Glomerular endothelial cell (primary cell): ENCODE data around the gene TYR. TPM values are rescaled to one million over a fixed set of nuclear protein-coding genes. Genes with fewer than 3 reads are reported as not detected.
"Not testable (repeated sequence)": the region's sequence is repeated elsewhere in the genome, so short reads cannot be mapped to it uniquely, and the experiment has no call there.

ENCODE experiments used
- DNase-seq: peaks from one replicate; pipeline ENCODE4 v3.0.0-alpha.2; 2011; ENCODE audit warnings: low read depth, low spot score; ENCODE audit errors: extremely low read depth
- total RNA-seq: library from RNA; depleted of rRNA; stranded (reverse); fragments of >200 nt; gene quantifications from 2 replicates; pipeline ENCODE4 v1.2.3, GENCODE V29; 2015

Gene TYR
- total RNA-seq: not detected in 2 replicates

DNA sequence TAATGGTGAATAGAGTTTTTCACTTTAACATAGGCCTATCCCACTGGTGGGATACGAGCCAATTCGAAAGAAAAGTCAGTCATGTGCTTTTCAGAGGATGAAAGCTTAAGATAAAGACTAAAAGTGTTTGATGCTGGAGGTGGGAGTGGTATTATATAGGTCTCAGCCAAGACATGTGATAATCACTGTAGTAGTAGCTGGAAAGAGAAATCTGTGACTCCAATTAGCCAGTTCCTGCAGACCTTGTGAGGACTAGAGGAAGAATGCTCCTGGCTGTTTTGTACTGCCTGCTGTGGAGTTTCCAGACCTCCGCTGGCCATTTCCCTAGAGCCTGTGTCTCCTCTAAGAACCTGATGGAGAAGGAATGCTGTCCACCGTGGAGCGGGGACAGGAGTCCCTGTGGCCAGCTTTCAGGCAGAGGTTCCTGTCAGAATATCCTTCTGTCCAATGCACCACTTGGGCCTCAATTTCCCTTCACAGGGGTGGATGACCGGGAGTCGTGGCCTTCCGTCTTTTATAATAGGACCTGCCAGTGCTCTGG is at the start of gene TYR:
TYR (plus strand) TSS at position 185 of the 541 bp plus-strand sequence; CDS start at position 264, 79 bp downstream.
- DNase-seq: no peak

DNA sequence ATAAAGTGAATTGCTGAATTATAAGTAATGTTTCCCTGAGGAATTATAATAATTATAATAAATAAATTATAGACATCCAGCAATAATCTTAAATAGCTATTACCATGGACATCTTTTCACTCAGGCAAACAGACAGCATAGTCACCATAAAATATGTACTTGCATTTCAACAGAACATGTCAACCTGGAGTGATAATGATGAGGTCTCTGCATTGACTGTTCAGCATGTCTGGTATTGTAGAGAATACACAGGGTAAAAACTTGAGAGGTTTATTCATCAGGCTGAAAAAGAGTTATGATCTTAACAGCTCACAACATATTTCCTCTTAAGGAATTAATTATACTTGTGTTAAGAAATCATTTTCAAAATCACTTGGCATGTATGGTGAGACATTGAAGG is 41.1 kb upstream of the TYR start:
- DNase-seq: no peak

GRCh38 chr11:89147229-89147628 is 30.4 kb upstream of the TYR start:
- no peak for DNase-seq

GRCh38 chr11:89159974-89160373 is 17.7 kb upstream of the TYR start:
- no peak for DNase-seq

GRCh38 chr11:89161949-89162348 is 15.7 kb upstream of the TYR start:
- DNase-seq: no peak

- peak; percentile 25 for DNase-seq
Observed at GRCh38 chr11:89163686-89164085, 14.0 kb upstream of the TYR start.

- no peak for DNase-seq
Observed at GRCh38 chr11:89168396-89168795, 9.3 kb upstream of the TYR start.

DNA sequence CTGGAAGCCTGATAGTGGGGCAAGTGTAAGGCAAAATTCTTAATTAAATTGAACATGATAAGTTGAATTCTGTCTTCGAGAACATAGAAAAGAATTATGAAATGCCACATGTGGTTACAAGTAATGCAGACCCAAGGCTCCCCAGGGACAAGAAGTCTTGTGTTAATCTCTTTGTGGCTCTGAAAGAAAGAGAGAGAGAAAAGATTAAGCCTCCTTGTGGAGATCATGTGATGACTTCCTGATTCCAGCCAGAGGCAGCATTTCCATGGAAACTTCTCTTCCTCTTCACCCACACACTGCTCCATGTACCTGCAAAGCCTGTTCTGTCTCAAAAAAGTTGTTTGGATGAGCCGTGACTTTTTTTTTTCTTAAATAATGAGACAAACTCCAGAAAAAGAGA is 1.9 kb upstream of the TYR start:
- DNase-seq: no peak

GRCh38 chr11:89176938-89177337 is 737 bp upstream of the TYR start:
- no peak for DNase-seq

DNA sequence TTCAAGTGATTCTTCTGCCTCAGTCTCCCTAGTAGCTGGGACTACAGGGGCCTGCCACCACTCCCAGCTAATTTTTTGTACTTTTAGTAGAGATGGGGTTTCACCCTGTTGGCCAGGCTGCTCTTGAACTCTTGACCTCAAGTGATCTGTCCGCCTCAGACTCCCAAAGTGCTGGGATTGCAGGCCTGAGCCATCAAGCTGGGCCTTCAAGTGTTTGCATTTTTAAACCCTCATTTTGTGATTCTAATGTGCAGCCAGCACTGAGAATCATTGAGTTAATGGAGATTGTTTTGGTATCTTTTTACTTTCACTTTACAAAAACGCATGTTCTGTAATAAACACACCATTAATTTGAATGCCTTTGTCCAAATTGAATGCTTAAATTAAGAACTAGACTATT is 3.4 kb downstream of the TYR start:
- no peak for DNase-seq

GRCh38 chr11:89182773-89183518 is 5.3 kb downstream of the TYR start:
- DNase-seq: no peak

DNA sequence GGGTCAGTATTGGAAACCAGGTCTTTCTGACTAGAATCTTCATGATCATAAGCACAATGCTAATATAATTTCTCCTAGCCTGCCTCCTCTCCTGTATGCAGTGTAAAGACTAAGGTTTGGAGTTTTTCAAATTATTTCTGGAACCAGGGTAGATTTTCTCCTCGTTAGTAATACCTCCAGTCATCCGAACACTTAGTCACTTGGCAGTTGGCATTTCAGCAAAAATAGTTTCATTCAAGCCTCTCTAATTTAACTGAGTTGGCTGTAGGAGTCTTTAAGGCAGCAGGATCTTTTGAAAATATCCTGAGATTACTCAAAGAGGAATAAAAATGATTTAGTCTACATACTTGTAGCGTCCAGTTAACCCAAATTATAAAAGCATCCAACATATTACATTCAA is 6.3 kb downstream of the TYR start:
- DNase-seq: no peak

DNA sequence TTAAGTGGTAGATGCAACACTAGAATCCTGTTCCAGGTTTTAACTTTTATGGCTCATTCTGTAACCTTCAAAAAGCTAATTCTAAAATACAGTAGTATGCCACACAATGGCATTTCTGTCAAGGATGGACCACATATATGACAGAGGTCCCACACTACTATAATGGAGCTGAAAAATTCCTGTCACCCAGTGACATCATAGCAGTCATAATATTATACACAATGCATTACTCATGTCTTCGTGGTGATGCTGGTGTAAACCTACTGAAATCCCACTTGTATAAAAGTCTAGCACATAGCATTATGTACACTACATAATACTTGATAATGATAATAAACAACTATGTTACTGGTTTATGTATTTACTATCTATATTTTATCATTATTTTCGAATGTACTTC is 12.1 kb downstream of the TYR start:
- DNase-seq: no peak

GRCh38 chr11:89201138-89201537 is 23.5 kb downstream of the TYR start:
- no peak for DNase-seq

- no peak for DNase-seq
Observed at GRCh38 chr11:89203814-89204213, 26.1 kb downstream of the TYR start.

DNA sequence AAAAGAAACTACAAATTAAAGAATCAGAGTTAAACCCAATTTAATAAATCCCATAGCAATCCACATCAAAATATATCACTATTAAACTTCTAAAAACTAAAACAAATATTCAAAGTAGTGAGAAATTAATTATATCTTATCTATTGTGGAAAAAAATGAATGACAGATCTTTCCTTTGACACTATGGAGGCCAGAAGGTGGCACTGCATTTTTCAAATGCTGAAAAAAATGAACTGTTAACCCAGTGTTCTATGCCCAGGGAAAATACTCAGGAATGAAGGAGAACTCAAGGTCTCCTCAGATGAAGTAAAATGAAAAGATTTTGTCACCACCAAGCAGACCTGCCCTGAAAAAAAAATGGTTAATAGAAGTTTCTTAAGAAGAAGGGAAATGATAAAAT is 27.7 kb downstream of the TYR start:
- no peak for DNase-seq

DNA sequence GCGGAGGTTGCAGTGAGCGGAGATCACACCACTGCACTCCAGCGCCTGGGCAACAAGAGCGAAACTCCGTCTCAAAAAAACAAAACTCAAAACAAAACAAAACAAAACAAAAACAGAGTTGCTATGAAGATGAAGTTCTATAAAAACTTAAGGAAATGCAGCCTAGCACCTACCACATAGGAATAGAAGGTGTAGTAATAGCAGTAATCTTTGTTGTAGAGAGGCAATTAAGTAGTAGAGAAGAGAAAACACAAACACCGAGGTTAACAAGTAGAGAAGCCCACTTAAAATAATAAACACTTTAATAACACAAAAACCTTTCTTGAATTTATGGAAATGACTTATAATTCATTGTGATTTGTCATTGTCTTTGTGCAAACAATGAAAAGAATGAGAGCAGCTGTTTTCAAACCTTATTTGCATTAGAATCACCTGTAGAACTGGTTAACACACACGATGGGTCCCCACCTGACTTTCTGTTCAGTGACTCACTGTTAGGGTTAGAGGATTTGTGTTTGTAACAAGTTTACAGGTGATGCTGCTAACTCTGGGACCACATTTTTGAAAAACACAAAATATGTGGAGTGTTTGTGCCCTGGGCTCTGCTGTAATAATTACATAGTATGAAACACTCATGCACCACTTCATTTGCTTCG is 43.1 kb downstream of the TYR start:
- no peak for DNase-seq

DNA sequence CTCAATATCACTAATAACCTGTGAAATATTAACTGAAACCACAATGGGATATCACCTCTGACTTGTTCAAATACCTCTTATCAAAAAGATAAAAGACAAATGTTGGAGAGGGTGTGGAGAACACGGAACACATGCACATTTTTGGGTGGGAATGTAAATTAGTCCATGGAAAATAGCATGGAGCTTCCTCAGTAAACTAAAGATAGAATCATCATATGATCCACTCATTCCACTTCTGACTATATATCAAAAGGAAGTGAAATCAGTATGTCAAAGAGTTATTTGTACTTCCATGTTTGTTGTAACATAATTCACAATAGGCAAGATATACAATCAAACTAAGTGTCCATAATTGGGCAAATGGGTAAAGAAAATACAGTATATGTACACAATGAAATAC is 57.4 kb downstream of the TYR start:
- no peak for DNase-seq

DNA sequence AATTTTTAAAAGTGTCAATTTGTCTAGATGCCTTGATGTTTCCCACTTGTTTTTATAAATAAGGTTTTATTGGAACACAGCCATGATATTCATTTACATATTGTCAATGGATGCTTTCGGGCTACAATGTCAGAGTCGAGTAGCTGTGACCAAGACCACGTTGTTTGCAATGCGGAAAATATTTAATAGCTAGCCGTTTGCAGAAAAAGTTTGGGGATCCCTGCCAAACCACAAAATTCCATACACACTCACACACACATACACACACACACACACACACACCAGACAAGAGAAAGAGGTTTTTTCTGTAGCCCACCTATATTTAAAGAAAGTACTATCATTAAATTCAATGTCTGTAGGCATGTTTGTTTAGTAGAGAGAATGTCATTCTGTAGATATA is 58.3 kb downstream of the TYR start:
- no peak for DNase-seq

DNA sequence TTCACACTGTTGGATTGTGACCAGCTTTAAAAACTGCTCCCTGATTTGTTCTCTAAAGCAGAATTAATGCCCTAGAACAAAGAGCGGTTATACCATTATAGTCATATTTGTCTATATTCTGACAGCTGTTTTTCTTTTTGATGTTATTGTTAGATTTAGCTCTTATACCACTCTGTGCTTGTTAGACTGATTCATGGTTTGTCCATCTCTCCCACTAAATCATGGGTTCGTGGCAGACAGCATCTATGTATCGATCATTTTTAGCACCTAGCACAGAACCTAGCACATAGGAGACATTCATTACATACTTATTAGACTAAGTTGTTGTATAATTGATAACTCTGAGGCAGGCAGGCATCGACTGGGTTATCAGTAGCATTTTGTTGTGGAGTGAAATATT is 69.3 kb downstream of the TYR start:
- DNase-seq: not testable (repeated sequence)

DNA sequence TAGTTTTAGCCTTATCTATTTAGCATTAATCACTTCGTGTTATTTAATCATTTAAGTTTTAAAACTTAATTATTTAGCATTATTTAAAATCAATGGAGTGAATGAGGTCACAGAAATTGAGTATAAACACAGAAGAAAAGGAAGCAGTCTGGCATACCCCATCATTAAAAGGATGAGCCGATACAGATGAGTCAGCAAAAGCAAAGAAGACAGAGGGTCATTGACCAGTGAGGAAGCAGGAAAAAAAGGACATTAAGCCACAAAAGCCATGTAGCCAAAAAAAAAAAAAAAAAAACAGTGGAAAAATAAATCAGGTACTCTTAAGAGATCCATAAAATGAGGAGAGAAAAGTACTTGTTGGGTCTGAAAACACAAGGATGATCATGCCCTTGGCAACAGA is 71.5 kb downstream of the TYR start:
- no peak for DNase-seq

- not testable (repeated sequence) for DNase-seq
Observed at GRCh38 chr11:89261483-89261882, 83.8 kb downstream of the TYR start.
